GM12872 (cell line): ENCODE measurements around the gene KLF3.

Source experiments
- TF ChIP-seq, protein P1 (sequence below): IDR thresholded peaks from 3 replicates; pipeline ENCODE4 v1.5.1; 2011; ENCODE audit warnings: low read depth, mild to moderate bottlenecking, low read length, moderate library complexity; ENCODE audit not compliant: insufficient read depth

KLF3 gene

DNA sequence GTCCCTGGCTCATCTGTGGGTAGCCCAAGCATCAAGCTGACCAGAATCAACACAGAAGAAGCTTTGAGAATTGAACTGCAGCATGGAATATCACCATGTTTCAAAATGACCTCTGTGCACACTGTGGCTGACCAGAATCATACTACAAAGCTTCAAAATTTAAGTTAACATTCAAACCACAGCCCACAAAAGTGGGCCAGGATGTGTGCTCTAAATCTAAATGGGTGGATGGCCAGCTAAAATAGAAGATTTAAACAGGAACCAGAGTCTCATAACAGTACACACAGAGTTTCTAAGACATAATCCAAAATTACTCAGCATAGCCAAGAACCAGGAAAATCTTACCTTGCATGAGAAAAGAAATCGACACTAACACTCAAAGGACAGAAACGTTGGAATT, 46.1 kb downstream of the KLF3 start:
- TF ChIP-seq, protein P1, sequence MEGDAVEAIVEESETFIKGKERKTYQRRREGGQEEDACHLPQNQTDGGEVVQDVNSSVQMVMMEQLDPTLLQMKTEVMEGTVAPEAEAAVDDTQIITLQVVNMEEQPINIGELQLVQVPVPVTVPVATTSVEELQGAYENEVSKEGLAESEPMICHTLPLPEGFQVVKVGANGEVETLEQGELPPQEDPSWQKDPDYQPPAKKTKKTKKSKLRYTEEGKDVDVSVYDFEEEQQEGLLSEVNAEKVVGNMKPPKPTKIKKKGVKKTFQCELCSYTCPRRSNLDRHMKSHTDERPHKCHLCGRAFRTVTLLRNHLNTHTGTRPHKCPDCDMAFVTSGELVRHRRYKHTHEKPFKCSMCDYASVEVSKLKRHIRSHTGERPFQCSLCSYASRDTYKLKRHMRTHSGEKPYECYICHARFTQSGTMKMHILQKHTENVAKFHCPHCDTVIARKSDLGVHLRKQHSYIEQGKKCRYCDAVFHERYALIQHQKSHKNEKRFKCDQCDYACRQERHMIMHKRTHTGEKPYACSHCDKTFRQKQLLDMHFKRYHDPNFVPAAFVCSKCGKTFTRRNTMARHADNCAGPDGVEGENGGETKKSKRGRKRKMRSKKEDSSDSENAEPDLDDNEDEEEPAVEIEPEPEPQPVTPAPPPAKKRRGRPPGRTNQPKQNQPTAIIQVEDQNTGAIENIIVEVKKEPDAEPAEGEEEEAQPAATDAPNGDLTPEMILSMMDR, result no peak

DNA sequence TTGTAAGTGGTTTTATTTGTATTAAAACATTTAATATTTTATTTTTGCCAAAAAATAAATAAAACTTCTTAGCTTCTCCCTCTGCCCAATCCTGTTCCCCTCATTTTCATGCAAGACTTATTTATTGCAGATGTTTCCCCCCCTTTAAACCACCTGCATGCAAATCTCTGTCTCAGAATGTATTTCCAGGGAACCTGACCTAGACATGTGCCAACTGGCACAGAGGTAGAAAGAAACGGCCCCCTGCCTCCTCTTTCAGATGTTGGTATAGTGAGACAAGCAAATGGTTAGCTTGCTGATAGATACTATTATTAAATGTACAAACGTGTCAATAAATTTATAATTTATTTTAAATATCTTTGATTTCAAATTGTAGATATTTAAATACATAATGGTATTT, 47.1 kb downstream of the KLF3 start:
- TF ChIP-seq, protein P1, result no peak

DNA sequence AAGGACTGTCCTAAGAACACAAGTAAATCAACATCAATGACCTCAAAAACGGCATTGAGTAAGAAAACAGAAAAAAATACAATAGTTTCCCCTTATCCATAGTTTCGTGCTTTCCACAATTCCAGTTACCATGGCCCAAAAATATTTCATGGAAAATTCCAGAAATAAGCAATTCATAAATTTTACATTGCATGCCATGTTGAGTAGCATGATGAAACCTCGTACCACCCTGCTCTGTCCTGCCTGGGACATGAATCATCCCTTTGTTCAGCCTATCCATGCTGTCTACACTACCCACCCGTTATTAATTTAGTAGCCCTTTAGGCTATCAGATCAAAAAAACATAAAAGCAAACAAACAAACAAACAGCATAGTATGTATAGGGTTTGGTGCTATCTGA, 51.1 kb downstream of the KLF3 start:
- TF ChIP-seq, protein P1, result no peak

DNA sequence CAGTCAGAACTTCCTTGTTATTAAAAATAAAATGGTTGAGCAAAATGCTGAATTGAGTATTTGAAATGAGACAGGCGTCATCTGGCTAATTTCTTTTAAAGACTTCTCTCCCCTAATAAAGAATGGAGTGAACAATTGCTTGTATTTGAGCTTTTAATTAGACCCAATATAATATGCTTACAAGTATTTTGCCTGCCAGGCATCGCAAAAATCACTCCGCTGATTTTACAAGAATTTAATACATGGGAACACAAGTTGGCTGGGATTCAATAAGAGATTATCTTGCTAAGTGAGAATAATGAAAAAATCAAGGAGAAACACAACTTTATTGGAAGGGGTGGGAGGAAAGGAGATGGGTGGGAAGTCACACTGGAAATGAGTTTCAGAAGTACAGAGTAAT, 52.3 kb downstream of the KLF3 start:
- TF ChIP-seq, protein P1, result no peak

DNA sequence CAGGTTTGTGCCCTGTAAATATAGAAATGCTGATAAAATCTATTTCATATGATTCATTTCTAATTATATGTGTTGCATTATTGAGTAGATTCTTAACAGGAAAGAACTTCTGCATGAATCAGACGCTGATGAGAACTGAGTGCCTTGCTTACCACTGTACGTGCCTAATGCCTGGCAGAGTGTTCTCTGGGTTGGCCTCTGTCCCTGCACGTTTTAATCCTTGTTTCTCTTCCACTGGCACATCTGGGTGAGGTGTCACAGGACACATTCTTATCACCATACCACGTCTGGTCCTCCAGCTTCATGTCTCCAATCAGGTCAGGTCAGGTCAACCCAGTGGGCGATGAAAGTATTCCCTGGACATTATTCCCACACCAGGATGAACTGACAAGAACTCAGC, 53.6 kb downstream of the KLF3 start:
- TF ChIP-seq, protein P1, result no peak

DNA sequence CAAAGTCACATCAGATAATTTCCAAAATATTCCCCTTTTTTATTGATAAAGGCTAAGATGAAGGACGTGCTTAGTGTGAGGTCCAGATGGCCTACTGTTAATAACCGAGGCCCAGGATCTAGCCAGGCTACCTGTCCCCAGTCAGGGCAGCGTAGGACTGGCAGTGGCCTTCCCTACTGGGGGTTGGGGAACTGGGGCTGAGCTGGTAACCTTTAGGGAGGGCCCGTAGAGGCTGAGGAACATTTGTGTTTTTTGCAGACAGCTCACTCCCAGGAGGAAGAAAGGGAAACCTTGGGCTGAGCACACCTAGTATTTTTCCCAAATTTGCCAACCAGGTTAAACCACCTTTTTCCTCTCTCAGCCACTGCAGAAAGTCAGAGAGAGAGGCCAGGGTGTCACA, 59.1 kb downstream of the KLF3 start:
- TF ChIP-seq, protein P1, result no peak

DNA sequence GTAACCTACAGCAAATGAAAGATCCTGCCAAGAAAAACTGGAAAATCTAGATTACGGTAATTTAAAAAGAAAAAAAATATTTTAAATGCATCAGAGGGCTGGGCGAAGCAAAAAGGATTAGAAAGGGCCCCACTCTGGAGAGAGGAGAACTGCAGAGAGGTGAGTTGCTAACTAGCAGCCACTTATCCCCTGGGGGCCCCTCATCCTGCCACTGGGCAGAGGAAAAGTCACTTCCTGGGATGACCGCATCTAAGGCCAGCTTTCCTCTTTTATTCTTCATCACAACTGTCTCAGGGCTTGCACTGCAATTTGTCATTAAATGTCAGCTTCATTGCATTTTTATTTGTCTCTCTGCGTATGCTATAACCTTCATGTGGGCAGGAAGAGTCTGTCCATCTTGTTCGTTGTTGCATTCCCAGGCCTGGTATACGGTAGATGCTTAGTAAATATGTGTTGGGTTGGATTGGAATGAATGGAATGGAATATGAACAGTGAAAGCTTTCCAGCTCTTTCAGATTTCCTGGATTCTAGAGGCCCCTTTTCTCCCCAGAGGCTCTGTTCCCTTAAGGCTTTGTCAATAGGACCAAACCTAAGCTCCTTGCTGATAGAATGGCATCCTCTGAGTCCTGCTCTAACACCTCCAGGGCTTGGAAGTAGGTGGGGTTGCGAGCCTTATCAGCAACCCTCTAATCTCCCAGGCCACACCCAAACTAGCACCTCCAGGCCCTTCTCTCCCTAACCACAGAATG, 59.9 kb downstream of the KLF3 start:
- TF ChIP-seq, protein P1, result no peak
